ENCODE data around the gene CES1. TPM values are rescaled to one million over a fixed set of nuclear protein-coding genes. Genes with fewer than 3 reads are reported as not detected.

Gene CES1
- total and polyA plus RNA-seq, 2 donors (not counting 1 experiment from before 2014, with no cell fraction given), result 15.0 to 41.6 TPM

- no peaks in the 10 kb centered on the region for H3K4me1 ChIP-seq (ENCODE audit: control insufficient read depth, extremely low read depth, insufficient read depth, low read length)
- no peak for DNase-seq (ENCODE audit: low read depth in 2 of 2)
- H3K4me3 ChIP-seq (replicated peaks in 1 of 4; ENCODE audit: control extremely low read depth in 1 of 4, insufficient read depth in 1 of 4, low read depth in 3 of 4, low read length in 4 of 4), result no peak overlapping the region
- H3K9ac ChIP-seq (ENCODE audit: insufficient read depth, low read length), result no peak overlapping the region
- no peak overlapping the region for H3K27ac ChIP-seq (ENCODE audit: insufficient read depth, low read length)
- H2AFZ ChIP-seq (ENCODE audit: low read length), result no peak overlapping the region
- TF ChIP-seq CTCF (conservative IDR thresholded peaks at IDR 0.05 in 1 of 2, IDR thresholded peaks at IDR 0.05 in 1 of 2; ENCODE audit: low read depth in 1 of 2, low read length in 2 of 2) (no peak), EZH2 (IDR thresholded peaks at IDR 0.05; ENCODE audit: low read length, missing control alignments) (no peak)
- H3K27me3 ChIP-seq (ENCODE audit: control insufficient read depth, insufficient read depth, low read length), result no peaks in the 10 kb centered on the region
- H3K9me3 ChIP-seq (ENCODE audit: control insufficient read depth, insufficient read depth, low read depth, low read length), result no peaks in the 10 kb centered on the region
- H4K20me1 ChIP-seq (ENCODE audit: control insufficient read depth, extremely low read depth, insufficient read depth, low read length), result no peaks in the 10 kb centered on the region
- no peaks in the 10 kb centered on the region for H3K79me2 ChIP-seq (ENCODE audit: control insufficient read depth, insufficient read depth, low read length)
- H3K4me2 ChIP-seq (ENCODE audit: extremely low read depth, insufficient read depth, low read length), result no peak overlapping the region
- no peaks in the 10 kb centered on the region for H3K36me3 ChIP-seq (ENCODE audit: control insufficient read depth, insufficient read depth, low read length)
Measured at GRCh38 chr16:55873122-55873521, 40.2 kb upstream of the CES1 start.

- Histone ChIP-seq H3K36me3 (ENCODE audit: control insufficient read depth, insufficient read depth, low read length) (no peaks in the 10 kb centered on the region), H3K9me3 (ENCODE audit: control insufficient read depth, insufficient read depth, low read depth, low read length) (no peaks in the 10 kb centered on the region), H3K27ac (ENCODE audit: insufficient read depth, low read length) (no peak overlapping the region), H3K27me3 (ENCODE audit: control insufficient read depth, insufficient read depth, low read length) (no peaks in the 10 kb centered on the region), H3K4me3 (replicated peaks in 1 of 4; ENCODE audit: control extremely low read depth in 1 of 4, insufficient read depth in 1 of 4, low read depth in 3 of 4, low read length in 4 of 4) (no peak overlapping the region), H3K9ac (ENCODE audit: insufficient read depth, low read length) (no peak overlapping the region), H4K20me1 (ENCODE audit: control insufficient read depth, extremely low read depth, insufficient read depth, low read length) (no peaks in the 10 kb centered on the region), H2AFZ (ENCODE audit: low read length) (no peak overlapping the region), H3K79me2 (ENCODE audit: control insufficient read depth, insufficient read depth, low read length) (no peaks in the 10 kb centered on the region), H3K4me1 (ENCODE audit: control insufficient read depth, extremely low read depth, insufficient read depth, low read length) (no peaks in the 10 kb centered on the region), H3K4me2 (ENCODE audit: extremely low read depth, insufficient read depth, low read length) (no peak overlapping the region)
- DNase-seq (ENCODE audit: low read depth in 2 of 2), result no peak
- TF ChIP-seq CTCF (conservative IDR thresholded peaks at IDR 0.05 in 1 of 2, IDR thresholded peaks at IDR 0.05 in 1 of 2; ENCODE audit: low read depth in 1 of 2, low read length in 2 of 2), result no peak
- no peak for TF ChIP-seq EZH2 (IDR thresholded peaks at IDR 0.05; ENCODE audit: low read length, missing control alignments)
Measured at GRCh38 chr16:55872130-55872529, 39.2 kb upstream of the CES1 start.

- H3K79me2 ChIP-seq (ENCODE audit: control insufficient read depth, insufficient read depth, low read length), result no peaks in the 10 kb centered on the region
- H4K20me1 ChIP-seq (ENCODE audit: control insufficient read depth, extremely low read depth, insufficient read depth, low read length), result no peaks in the 10 kb centered on the region
- H3K9ac ChIP-seq (ENCODE audit: insufficient read depth, low read length), result no peak overlapping the region
- no peaks in the 10 kb centered on the region for H3K9me3 ChIP-seq (ENCODE audit: control insufficient read depth, insufficient read depth, low read depth, low read length)
- no peaks in the 10 kb centered on the region for H3K4me1 ChIP-seq (ENCODE audit: control insufficient read depth, extremely low read depth, insufficient read depth, low read length)
- H3K27me3 ChIP-seq (ENCODE audit: control insufficient read depth, insufficient read depth, low read length), result no peaks in the 10 kb centered on the region
- TF ChIP-seq CTCF (conservative IDR thresholded peaks at IDR 0.05 in 1 of 2, IDR thresholded peaks at IDR 0.05 in 1 of 2; ENCODE audit: low read depth in 1 of 2, low read length in 2 of 2) (no peak), EZH2 (IDR thresholded peaks at IDR 0.05; ENCODE audit: low read length, missing control alignments) (no peak)
- no peak overlapping the region for H3K27ac ChIP-seq (ENCODE audit: insufficient read depth, low read length)
- no peak overlapping the region for H3K4me3 ChIP-seq (replicated peaks in 1 of 4; ENCODE audit: control extremely low read depth in 1 of 4, insufficient read depth in 1 of 4, low read depth in 3 of 4, low read length in 4 of 4)
- no peak for DNase-seq (ENCODE audit: low read depth in 2 of 2)
- no peaks in the 10 kb centered on the region for H3K36me3 ChIP-seq (ENCODE audit: control insufficient read depth, insufficient read depth, low read length)
- no peak overlapping the region for H3K4me2 ChIP-seq (ENCODE audit: extremely low read depth, insufficient read depth, low read length)
- H2AFZ ChIP-seq (ENCODE audit: low read length), result no peak overlapping the region
Measured at GRCh38 chr16:55871411-55872038, 38.6 kb upstream of the CES1 start.

Data from fibroblast of lung (primary cell).